IPS-NIHi7 (cell line): ENCODE results near the gene MRNIP.
"Not testable (repeated sequence)": the region's sequence is repeated elsewhere in the genome, so short reads cannot be mapped to it uniquely, and the experiment has no call there.

Experiments used
- DNase-seq: peaks from one replicate; pipeline ENCODE4 v3.0.0; 2012; ENCODE audit warnings: mixed read lengths; ENCODE audit errors: extremely low spot score

The MRNIP gene

DNA sequence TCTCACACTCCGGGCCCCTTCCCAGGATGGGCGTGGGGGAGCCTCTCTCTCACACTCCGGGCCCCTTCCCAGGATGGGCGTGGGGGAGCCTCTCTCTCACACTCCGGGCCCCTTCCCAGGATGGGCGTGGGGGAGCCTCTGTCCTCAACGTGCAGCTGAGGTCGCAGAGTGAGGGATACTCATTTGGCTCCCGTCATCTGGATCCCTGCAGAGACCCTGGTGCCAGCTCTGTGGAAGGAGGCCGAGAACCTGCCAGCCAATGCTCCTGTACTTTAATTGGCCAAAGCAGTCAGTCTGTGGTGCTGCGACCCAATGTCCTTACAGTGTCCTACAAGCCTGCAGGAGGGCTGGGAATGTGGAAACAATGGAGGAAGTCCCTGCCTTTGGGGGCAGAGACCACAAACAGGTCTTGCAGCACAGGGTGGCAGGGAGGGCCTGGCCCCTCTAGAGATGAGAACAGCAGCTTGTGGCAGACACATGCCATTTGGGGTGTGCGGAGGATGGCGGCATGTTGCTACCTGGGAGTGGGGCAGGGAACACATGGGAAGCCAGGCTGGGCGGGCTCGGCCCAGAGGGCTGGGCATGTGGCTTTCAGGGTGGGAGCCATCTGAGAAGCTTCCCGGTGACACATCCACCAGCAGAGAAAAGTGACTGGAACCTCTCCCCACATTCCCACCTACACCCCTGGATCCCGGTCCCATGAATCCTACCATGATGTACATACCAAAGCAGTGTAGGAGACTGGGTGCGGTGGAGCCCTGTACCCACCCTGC, 13.6 kb upstream of the MRNIP start:
- no peak for DNase-seq

DNA sequence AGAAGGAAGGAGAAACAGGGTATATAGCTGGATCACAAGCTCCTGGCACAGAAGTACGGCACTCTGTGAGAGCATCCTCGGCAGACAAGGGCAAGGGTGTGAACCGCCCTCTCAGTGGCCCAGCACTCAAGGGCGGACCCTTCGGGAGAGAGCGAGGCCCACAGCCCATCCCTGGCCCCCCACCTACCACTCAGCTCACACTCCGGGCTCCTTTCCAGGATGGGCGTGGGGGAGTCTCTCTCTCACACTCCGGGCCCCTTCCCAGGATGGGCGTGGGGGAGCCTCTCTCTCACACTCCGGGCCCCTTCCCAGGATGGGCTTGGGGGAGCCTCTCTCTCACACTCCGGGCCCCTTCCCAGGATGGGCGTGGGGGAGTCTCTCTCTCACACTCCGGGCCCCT, 12.9 kb upstream of the MRNIP start:
- DNase-seq, result not testable (repeated sequence)

DNA sequence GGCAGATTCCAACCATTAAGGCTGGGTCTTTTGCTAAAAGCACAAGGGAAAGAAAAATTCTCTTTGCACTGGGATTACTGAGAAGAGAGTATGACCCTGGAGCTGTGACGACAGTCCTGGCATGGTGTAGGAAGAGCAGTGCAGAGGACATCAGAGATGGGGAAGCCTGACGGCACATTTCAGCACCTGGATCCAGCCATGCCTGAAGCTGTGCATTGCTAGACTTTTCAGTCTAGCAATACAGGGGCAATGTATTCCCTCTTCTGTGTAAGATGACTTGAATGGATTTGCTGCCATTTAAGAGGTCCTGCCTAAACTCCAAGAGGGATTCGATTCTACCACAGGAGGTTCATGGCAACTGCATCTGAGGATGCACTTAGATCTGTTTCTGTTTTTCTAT, 12.3 kb upstream of the MRNIP start:
- no peak for DNase-seq

DNA sequence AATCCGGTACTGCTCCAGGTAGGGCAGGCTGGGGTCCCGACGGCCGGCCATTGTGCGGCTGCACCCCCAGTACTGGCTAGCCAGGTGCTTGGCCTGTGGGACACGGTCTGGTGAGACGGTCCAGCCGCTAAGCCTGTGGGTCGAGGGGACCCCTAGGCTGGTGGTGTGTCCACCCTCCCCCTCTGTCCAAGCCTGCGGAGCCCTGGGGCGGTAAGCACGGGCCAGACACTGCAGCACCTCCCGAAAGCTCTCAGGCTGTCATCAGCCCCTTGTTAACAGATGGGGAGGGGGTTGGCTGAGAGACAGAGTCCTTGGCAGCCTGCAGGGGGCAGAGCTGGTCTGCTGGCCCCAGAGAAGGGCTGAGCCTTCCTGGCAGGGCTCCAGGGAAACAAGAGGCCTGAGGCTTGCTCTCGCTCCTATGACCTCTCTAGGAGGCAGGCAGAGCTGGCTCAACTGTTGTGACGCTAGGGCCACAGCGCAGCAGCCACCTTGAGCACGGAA, 11.8 kb upstream of the MRNIP start:
- peak; percentile 83 for DNase-seq

DNA sequence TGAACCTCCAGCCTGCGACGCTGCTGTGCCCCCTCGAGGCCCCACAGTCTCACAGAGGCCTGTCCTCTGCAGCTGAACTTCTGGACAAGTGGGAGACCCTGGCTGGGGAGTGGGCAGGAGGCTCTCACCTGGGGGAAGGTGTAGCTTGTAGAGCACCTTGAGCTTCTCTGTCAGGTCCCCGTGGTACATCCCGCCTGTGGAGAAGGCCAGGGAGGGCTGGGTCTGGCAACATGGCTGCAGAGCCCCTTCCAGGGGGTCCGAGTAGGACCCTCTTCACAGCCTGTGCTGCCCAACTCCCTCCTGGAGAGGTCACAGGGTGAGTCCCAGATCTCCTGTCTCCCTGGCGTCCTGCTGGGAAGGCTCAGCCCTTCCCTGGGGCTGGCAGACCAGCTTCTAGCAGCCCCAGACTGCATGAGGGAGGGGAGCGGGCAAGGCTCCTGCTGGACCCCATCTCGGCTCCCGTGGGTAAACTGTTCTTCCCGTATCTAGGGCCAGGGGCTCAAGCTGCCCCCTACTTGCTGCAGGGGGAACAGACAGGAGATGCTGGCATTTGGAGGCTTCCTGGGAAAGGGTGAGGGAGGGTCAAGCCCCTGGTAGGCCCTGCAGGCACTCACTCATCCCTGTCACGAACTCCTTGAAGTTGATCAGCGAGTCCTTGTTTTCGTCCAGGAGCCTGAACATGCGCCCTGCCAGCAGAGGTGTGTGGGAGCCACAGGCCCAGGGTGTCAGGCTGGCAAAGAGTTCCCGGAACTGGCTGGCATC, 11.2 kb upstream of the MRNIP start:
- DNase-seq, result no peak

DNA sequence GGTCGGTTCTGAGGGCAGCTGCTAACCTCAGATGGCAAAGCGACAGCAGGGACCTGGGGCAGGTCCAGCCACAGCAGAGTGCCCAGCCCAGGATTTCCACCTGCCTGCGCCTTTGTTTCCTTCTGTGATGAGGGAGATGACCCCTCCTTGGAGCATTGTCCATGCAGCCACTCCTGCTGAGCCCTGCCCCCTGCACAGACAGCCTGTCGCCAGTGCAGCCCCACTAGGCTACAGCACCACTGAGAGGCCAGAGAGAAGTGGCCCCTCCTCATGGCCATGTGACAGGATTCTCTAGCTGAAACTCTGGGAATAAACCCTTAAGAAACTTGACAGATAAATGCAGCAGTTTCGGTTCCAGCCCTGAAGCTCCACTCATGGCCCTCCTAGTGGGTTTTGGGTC, 10.5 kb upstream of the MRNIP start:
- no peak for DNase-seq

DNA sequence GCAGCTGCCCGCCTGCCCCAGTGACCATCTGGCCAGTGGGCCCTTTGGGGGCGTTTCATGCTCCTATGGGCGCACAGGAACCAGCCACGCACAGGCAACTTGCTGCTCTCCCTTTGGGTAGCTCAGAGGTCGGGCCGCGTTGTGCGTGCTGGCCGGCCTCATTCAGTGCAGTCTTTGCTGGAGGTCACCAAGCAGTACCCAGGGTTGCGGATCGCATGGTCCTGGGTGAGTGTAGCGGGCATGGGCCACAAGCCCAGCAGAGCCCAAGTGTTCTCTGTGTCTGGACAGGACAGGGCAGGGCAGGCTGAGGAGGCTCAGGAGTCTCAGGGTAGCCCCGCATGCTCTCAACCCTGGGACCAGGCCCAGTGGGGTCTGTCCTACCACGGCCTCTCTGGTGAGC, 9.9 kb upstream of the MRNIP start:
- no peak for DNase-seq

DNA sequence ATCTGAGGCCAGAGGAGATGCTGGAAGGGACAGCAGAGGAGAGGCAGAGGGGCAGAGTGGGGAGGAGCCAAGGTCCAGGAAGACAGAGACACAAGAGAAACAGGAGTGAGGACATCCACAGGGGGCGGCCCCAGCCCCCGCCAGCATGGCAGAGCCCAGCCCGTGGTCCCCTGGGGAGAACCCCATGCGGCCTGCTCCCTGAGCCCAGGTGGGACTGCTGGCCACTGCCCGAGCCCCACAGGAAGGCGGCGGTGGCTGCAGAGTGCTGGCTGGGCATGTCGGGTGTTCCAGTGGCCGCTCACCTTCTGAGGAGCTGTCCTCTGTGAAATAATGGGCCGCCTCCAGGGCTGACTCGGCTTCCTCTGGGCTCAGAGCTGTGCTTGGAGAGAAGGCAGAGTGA, 8.9 kb upstream of the MRNIP start:
- no peak for DNase-seq

DNA sequence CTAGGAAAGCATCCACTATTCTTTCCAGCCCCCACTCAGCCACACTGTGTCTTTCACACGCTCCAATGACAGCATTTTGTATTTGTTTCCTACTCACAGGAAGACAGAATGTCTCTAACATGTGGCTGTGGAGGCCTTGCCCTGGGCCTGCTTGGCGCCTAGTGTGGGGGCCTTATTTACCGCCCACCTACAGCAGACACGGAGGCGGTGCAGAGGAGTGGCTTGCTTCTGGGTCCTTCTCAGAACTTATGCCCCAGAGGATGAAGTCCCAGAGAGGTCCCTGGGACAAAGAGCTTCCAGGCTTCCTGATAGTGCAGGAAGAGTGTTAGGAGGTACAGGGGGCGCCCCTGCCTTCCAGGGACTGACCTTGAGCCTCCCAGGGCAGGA, 8.5 kb upstream of the MRNIP start:
- DNase-seq, result no peak

DNA sequence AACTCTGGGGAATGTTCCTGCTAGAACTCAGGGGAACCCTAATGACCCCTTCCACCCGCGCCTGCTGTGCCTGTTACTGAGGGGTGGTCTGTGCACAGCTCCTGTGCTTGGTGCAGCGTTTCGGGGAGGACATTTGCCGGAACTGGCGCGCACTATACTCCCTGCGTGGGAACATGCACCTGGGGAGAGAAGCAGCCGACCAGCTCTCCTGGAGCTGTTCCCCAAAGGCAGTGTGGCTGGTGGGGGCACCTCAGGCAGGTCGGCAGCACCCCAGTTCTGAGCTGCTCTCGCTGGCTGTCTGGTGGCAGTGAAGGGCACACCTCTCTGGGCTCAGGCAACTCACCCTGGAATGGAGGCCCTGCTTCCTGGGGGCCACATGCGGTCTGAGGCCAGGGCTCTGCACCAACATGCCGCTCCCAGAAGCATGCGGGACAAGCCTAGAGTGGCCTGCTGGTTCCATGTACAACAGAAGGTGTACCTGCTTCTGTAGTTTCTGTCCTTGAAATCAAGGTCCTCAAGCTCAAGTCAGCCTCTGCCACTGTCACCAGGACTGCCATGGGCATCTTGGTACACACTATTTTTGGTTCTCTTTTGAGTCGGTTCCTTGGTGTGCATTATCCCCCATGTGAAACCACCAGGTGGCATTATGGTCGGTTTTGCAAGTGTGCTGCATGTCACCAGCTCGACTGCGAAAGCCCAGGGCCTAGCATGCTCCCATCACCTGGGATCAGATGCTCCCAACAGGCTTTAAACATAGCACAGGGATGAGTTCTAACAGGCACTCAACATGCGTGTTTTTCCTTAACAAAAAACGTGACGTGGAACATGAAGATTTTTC, 7.8 kb upstream of the MRNIP start:
- DNase-seq, result no peak

DNA sequence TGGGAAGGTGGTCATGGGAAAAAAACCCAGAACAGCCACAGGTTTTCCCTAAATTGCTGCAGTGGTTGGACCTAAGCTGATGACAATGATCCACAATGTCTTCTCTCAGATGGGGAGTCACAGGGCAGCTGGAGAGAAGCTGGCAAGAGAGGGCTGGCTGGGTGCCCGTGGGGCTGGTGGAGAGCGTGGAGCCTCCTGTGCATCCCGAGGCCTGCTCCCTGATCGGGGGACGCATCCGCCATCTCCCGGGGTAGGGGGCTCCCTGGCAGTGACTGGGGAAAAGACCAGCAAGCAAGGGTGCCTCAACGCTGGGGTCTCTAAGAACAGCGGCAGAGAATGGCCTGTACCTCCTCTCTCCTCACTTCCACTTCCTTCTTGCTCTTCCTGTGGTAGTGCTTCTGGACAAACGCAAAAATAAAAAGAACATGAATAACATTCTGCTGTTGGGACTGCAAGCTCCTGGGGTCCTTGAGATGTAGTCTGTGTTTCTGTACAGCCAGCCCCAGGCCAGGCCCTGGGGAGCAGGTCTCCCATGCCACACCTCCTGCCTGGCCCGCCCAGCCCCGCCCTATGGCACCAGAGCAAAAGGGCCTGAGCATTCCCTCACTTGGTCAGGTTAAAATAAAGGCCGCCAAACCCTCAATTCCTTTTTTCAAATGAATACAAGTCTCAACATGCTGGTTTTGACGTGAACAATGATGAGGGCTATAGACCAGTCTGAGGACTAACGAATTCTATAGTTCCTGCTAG, 7.0 kb upstream of the MRNIP start:
- DNase-seq, result no peak

DNA sequence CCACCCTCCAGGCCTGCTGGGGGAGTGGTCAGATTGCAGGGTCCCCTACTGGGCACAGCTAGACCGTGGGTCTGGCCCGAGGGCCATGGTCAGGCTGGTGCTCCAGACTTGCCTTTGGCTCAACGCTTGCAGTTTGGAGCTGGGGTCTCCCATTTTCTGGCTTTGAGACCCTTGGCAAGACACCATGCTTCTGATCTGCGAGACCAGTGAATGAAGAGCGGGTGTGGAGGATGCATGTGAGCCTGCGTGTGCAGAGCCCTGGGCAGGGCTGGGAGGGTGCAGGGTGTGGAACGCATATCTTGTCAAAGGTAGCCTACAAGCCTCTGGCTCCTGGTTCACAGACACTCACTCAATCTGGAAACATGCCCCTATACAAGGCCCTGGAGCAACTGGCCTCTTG, 6.1 kb upstream of the MRNIP start:
- DNase-seq, result no peak

DNA sequence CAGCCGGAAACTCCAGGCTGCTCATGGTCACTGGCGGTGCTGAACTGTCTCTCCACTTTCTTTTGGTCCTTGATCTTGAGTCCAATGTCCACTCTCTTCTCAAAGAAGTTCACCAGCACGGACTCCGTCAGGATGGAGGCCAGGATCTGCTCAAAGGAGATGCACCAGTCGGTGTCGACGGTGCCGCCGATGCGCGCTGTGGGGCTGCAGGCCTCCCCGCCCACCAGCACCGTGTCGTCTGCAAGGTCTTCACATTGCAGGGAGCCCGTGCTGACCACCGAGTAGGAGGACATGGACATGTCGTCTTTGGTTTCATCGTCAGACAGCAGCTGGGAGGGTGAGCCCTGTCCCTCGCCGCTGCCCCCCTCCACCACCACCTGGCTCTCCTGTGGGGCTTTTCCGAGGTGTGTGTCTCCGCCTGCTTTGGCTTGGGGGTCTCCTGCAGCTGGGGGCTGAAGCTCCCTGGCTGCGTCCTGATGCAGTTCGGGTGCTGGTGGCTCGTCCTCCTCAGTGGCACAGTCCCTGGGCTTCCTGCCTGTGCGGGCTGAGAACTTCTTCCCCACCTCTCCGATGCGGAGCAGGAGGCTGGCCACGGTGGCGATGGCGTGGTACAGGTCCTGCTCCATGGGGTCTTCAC, 5.0 kb upstream of the MRNIP start:
- DNase-seq, result no peak

DNA sequence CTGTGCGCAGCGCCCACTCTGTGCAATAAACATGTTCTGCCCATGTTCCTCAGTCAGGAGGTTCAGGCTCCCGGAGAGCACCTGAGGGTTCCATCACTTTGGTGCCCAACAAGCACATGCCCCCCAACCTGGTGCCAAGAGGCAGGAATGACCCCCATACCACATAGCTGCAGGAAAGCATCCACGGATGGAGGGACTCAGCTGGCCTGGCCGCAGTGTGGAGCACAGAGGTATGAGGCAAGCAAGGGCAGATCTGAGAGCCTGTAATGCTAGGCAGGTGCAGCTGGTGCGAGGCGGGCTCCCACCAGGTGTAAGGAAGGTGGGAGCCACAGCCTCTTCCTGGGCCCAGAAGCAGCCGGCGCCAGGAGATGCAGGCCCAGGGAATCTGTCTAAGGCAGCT, 4.3 kb upstream of the MRNIP start:
- DNase-seq, result no peak

DNA sequence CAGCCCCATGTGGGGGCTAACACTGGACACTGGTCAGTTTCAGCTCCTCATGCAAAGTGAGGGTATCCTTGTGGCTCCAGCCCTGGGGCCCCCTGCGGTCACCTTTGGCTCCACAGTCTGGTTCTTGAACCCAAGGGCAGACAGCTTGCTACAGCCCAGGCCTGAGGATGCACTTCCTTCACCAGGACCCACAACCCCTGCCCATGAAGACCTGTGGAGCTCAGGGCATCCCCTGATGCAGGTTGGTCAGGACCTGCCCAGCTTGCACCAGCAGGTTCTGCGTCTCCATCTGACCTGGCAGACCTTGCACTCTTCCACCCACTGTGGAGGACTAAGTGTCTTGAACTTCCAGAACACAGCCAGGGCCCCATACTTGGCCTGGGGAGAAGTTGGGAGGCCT, 3.7 kb upstream of the MRNIP start:
- no peak for DNase-seq

DNA sequence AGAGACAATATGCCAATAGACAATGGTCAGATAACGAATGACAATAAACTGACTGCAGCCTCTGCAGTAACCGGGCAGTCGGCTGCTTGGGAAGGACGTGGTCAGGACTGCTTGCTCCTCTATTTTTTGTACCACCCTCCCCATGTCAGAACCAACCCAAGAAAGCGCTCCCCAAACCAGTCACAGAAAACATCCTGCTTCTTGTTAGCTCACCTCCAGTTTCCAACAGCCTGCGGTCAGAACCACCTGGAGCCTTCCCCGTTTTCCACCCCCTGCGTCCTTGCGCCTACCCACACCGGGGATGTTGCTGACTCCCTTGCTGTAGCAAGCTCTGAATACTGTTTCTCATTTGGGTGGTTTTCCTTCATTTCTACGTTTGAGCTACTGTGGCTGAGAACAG, 1.7 kb upstream of the MRNIP start:
- DNase-seq, result no peak

DNA sequence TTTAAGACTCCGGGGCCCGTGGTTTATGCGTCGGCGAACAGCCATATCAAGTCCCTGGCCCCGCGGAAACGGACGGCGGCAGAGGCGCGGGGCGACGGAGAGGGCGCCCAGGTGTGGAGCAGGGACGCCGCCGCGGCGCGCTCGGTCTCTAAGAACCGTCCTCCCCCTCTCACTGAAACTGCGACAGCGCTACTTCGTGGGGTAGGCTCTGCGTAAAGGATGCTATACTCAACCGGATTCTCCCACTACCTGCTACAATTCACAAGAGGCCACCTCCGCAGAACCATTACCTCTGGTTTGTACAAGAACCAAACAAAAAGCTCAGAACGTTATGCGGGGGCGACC, 404 bp downstream of the MRNIP start:
- DNase-seq, result peak; percentile 55

DNA sequence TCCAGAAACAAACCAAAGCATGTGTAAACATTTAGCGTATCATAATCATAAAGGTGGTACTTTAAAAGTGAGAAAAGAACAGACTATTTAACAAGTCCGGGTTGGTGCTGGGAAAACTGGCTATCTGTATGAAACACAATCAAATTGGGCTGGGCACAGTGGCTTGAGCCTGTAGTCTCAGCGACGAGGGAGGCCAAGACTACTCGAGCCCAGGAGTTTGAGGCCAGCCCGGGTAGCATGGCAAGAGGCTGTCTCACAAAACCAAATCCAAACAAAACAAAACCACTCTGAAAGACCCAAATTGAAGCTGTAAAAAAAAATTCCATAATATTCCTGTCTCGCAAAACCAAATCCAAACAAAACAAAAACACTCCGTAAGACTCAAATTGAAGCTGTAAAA, 4.3 kb downstream of the MRNIP start:
- DNase-seq, result no peak

DNA sequence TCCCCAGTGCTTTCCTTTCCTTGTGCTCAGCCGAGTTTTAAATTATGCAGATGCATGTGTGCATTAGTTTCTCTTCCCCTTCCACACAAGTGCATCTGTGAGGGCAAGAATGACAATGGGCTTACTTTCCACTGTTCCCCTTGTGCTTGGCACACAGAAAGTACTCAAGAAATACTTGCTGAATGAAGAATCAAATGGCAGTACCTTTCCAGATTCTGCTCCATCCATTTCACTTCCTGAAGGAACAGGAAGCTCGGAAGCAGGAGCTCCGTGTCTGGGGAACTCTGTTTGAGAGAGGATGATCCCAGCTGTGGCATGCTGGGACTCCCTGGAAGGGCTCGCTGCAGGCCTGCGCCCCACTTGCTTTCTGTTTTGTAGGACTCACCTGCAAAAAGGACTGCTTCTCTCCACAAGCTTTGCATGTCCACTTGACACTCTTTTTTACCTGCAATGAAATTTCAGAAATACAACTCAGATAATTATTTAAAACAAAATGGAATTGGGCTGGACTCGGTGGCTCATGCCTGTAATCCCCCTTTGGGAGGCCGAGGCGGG, 5.5 kb downstream of the MRNIP start:
- no peak for DNase-seq

DNA sequence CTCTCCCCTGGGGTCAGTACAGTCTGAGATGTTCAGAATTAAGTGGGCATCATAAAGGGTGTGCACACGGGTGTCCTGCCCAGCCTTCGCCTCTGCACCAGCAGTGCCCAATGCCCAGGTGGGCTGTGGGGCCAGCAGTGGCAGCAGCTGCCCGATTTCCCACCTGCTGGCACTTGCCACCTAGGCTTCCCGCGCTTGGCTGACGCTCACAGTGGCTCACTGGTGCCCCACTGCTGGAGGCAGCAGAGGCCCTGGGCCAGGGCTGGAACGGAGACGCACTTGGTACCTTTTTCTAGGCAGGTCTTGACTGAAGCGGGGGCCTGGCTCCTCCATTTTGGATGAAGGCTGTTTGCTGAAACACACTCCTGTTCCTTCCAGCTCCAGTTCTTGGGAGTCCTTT, 17.0 kb downstream of the MRNIP start:
- no peak for DNase-seq

DNA sequence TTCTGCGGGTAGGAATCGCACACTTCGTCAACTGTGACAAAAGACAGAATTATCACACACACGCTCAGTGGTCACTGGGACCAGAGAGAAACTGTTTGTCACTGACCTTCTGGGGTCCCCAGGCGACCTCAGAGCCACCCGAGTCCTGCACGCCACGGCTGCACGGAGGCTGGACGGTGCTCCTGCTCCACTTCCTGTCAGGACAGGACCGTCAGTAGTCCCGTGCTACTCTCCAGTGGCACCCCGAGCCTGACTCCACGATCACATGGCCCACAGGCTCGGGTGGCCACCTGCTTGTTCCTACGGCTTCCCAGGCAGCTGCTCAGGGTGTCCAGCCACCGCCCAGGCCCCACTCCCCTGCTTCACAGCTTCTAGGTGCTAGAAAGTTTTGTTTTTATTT, 17.9 kb downstream of the MRNIP start:
- no peak for DNase-seq
